ENCODE results near the gene NPHS1.

DNA sequence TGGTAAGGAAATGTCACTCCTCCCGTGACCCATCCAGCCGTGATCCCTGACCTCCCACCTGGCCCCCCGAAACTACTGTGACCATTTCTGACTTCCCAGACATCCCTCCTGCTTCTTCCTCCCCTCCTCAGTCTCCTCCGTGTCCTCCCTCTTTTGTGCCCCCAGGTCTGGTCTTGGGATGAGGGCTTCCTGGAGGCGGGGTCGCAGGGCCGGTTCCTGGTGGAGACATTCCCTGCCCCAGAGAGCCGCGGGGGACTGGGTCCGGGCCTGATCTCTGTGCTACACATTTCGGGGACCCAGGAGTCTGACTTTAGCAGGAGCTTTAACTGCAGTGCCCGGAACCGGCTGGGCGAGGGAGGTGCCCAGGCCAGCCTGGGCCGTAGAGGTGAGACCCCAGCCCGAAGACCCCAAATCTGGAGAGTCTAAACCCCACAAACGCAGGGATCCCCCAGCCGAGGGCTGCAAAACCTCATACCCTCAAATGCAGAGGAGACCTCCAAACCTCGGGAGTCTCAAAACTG lies 9.4 kb upstream of the NPHS1 start:
- TF ChIP-seq POLR2A (IDR thresholded peaks at IDR 0.05), result no peak
- TF ChIP-seq, protein P1, sequence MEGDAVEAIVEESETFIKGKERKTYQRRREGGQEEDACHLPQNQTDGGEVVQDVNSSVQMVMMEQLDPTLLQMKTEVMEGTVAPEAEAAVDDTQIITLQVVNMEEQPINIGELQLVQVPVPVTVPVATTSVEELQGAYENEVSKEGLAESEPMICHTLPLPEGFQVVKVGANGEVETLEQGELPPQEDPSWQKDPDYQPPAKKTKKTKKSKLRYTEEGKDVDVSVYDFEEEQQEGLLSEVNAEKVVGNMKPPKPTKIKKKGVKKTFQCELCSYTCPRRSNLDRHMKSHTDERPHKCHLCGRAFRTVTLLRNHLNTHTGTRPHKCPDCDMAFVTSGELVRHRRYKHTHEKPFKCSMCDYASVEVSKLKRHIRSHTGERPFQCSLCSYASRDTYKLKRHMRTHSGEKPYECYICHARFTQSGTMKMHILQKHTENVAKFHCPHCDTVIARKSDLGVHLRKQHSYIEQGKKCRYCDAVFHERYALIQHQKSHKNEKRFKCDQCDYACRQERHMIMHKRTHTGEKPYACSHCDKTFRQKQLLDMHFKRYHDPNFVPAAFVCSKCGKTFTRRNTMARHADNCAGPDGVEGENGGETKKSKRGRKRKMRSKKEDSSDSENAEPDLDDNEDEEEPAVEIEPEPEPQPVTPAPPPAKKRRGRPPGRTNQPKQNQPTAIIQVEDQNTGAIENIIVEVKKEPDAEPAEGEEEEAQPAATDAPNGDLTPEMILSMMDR (IDR thresholded peaks at IDR 0.05), result no peak
- TF ChIP-seq POLR2AphosphoS5 (IDR thresholded peaks at IDR 0.05; ENCODE audit: insufficient read depth in 1 of 2, low read depth in 1 of 2), result no peak

All from vagina (tissue), 2 donors.